Measurements from ENCODE around the gene FBLN5.

The FBLN5 gene

GRCh38 chr14:91947475-91948184, at the start of gene FBLN5:
TSS of gene FBLN5 (minus strand) at chr14:91947694. CDS start at chr14:91947229, 465 bp downstream.
- no peak for DNase-seq

DNA sequence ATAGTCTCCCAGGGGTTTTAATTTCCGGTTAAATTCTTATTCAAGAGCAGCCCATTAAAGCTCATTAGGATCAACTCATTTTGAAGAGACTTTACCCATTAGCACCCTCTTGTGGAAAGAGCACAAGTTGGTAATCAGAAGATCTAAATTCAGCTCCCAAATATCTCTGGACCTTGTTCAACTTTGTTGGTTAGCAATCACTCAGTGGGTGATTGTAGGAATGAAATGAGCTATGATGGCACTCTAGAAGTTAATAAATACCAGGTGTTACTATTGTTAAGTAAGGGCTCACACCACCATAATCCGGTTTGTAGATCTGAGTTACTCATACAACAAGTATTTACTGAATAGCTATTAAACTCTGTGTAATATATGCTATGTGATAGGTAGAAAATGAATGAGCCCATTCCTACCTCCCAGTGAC, 49.5 kb upstream of the FBLN5 start:
- no peak for DNase-seq

- no peak for DNase-seq
Observed at GRCh38 chr14:91987192-91987591, 39.7 kb upstream of the FBLN5 start.

GRCh38 chr14:91985521-91986255, 38.2 kb upstream of the FBLN5 start:
- DNase-seq: no peak

- no peak for DNase-seq
Observed at GRCh38 chr14:91985008-91985407, 37.5 kb upstream of the FBLN5 start.

- DNase-seq: no peak
Observed at GRCh38 chr14:91983588-91983987, 36.1 kb upstream of the FBLN5 start.

- DNase-seq: no peak
Observed at GRCh38 chr14:91980157-91980556, 32.7 kb upstream of the FBLN5 start.

DNA sequence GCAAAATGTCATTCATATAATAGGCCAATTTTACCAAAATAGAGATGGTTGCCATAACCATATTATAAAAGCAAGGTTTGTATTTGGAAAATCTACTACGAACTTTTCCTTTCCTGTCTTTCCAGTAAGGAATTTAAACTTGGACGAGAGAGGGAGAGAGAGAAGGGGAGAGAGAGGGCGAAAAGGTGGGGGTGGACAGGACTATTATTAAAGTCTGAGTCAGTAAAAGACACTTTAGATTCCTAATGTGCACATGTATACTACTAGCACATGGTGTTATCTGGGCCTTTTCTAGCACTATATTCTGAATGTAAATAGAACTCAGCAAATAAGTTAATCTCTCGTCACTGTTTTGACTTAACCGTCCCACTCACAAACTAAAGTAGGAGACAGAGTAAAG, 30.4 kb upstream of the FBLN5 start:
- DNase-seq: no peak

GRCh38 chr14:91975763-91976162, 28.3 kb upstream of the FBLN5 start:
- no peak for DNase-seq

GRCh38 chr14:91971188-91971778, 23.8 kb upstream of the FBLN5 start:
- DNase-seq: no peak

DNA sequence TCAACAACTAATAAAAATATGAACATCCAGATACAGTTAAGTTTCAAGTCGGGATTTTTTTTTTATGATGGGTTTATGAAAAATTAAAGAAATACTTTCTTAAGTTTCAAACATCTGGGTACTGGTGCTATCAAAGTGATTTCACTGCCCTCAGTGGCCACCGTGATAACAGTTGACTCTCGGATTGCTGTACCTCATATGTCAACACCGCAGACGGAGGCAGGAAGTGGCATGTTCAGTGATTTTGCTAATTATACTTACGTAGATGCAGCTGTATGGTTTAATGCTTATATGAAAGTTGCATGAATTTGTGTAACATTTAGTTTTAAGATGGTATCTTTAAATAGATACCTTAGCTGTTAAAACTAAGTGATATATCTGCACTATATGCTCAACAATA, 20.8 kb upstream of the FBLN5 start:
- DNase-seq: no peak

- no peak for DNase-seq
Observed at GRCh38 chr14:91964724-91965123, 17.2 kb upstream of the FBLN5 start.

DNA sequence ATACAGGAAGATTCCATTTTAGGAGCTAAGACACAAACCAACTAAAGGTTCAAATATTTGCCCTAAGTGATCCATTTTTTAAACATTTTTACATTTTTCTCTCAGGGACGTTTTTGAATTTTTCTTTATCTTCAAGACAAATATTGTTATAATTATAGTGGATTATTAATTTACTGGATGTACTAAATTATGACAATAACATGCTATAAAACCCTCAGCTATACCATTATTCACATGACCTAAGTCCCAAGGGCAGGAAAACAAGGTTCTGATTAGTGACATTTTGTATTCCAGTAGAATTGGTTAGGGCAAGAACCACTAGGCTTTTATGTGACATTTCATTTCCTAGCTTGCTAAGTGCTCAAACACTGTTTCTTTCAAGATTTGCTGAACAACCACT, 16.5 kb upstream of the FBLN5 start:
- no peak for DNase-seq

GRCh38 chr14:91963465-91963864, 16.0 kb upstream of the FBLN5 start:
- no peak for DNase-seq

GRCh38 chr14:91961297-91962220, 14.1 kb upstream of the FBLN5 start:
- no peak for DNase-seq

GRCh38 chr14:91957876-91958313, 10.4 kb upstream of the FBLN5 start:
- DNase-seq: no peak

DNA sequence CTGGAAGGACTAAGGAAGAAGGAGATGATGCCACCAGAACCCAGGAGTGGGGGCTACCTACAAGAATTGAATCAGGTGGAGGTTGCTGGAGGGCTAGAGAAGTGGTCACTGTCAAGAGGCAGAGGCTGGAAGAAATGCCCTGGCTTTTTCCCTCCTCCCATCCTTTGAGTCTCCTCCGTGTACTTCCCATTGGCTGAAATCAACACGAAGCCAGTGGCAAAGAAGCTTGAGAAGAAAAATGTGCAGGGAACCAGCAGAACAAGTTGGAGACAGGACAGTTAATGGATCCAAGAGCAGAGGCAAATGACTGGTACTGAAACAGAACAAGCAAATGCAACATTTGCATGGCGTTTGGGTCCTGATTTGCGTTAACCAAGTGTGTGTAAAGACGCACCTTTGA, 9.1 kb upstream of the FBLN5 start:
- DNase-seq: no peak

- DNase-seq: no peak
Observed at GRCh38 chr14:91955168-91955567, 7.7 kb upstream of the FBLN5 start.

DNA sequence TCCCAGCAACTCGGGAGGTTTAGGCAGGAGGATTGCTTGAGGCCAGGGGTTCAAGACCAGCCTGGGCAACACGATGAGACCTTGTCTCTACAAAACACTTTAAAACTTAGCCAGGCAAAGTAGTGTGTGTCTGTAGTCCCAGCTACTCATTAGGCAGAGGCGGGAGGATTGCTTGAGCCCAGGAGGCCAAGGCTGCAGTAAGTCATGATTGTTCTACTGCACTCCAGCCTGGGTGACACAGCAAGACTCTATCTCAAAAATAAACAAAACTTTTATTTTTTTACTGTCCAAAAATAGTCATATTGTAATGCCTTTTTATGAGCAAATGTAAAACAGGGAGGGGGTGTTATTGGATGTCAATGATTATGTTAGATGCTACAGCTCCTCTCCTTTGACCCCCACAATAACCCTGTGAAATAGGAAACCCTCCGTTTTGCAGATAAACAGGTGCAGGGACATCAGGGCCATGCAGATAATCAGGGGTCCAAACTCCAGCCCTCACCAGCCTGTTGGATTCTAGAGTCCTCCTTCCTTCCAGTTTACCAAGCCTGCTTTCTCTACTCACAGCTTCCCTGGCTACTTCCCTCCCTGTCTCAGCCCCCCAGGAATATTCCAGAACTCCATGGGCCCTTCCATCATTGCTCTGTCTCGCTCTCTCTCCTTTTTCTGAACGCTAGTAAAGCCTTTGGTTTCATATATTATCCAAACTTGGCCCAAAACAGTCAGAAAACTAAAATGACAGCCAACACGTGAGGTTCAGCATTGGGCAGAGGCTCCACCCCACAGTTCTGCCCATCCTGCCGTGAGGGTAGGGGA, 5.9 kb upstream of the FBLN5 start:
- DNase-seq: no peak

GRCh38 chr14:91946622-91947474, 646 bp downstream of the FBLN5 start:
- no peak for DNase-seq
